K562 (cell line): ENCODE data around the gene ELF5. TPM values are rescaled to one million over a fixed set of nuclear protein-coding genes. Genes with fewer than 3 reads are reported as not detected.

ENCODE experiments used
- DPF2 ChIP-seq: fragments of 450-650 bp; IDR thresholded peaks from 2 replicates; pipeline ENCODE4 v1.6.1; 2016
- EP300 ChIP-seq: IDR thresholded peaks from 2 replicates; pipeline ENCODE4 v1.6.1; 2012; ENCODE audit warnings: low read length, improper control_type of control experiment
- EP400 ChIP-seq: fragments of 450-650 bp; IDR thresholded peaks from 2 replicates; pipeline ENCODE4 v1.6.1; 2017; ENCODE audit warnings: antibody characterized with exemption, mild to moderate bottlenecking, moderate library complexity
- FOXK1 ChIP-seq: sonication (generic); formaldehyde crosslinking; IDR thresholded peaks from 2 replicates; pipeline ENCODE4 v1.8.0; 2022; ENCODE audit warnings: missing genetic modification reagents, mild to moderate bottlenecking, borderline replicate concordance
- KDM1A ChIP-seq, 2 experiments: fragments of 450-650 bp; IDR thresholded peaks; 2 replicates each; pipeline ENCODE4 v1.6.1; 2016; ENCODE audit warnings: mild to moderate bottlenecking in 2 of 2
- KDM2B ChIP-seq: fragments of 250-450 bp; sonication (Bioruptor Pico); IDR thresholded peaks from 2 replicates; pipeline ENCODE4 v1.8.0; 2021; ENCODE audit warnings: mild to moderate bottlenecking, moderate library complexity
- MAFF ChIP-seq: IDR thresholded peaks from 2 replicates; pipeline ENCODE4 v1.6.1; 2012; ENCODE audit warnings: low read length, improper control_type of control experiment
- NEUROD1 ChIP-seq: fragments of 150-350 bp; IDR thresholded peaks from 2 replicates; pipeline ENCODE4 v1.6.1; 2014; ENCODE audit warnings: borderline replicate concordance, low read length, low read depth; ENCODE audit not compliant: partially characterized antibody
- SAP30 ChIP-seq: fragments of 200-600 bp; sonication (generic); IDR thresholded peaks from 2 replicates; pipeline ENCODE4 v1.6.1; 2012; ENCODE audit warnings: borderline replicate concordance, low read depth, mild to moderate bottlenecking, moderate library complexity, low read length, control low read depth, inconsistent platforms; ENCODE audit not compliant: insufficient read depth, poor library complexity, severe bottlenecking
- SP1 ChIP-seq: sonication (generic); formaldehyde crosslinking; IDR thresholded peaks from 2 replicates; pipeline ENCODE4 v1.8.1; 2022; ENCODE audit warnings: mild to moderate bottlenecking, missing genetic modification reagents
- SP2 ChIP-seq: IDR thresholded peaks from 2 replicates; pipeline ENCODE4 v1.6.1; 2011; ENCODE audit warnings: mild to moderate bottlenecking, low read depth, low read length, moderate library complexity; ENCODE audit not compliant: poor library complexity, severe bottlenecking; ENCODE audit errors: extremely low read depth
- SUPT5H ChIP-seq: fragments of 450-650 bp; IDR thresholded peaks from 2 replicates; pipeline ENCODE4 v1.6.1; 2016
- TGIF2 ChIP-seq: sonication (generic); formaldehyde crosslinking; IDR thresholded peaks from 2 replicates; pipeline ENCODE4 v1.8.1; 2022; ENCODE audit warnings: mild to moderate bottlenecking, missing genetic modification reagents, moderate library complexity
- ZC3H4 ChIP-seq: sonication (generic); formaldehyde crosslinking; IDR thresholded peaks from 2 replicates; pipeline ENCODE4 v1.9.0; 2021; ENCODE audit warnings: missing genetic modification reagents, borderline replicate concordance
- ZNF184 ChIP-seq: sonication (generic); formaldehyde crosslinking; IDR thresholded peaks from 2 replicates; pipeline ENCODE4 v1.5.0; 2020; ENCODE audit warnings: missing genetic modification reagents
- ZNF551 ChIP-seq: fragments of 250-450 bp; sonication (Bioruptor Pico); IDR thresholded peaks from 2 replicates; pipeline ENCODE4 v1.5.0; 2021; ENCODE audit warnings: mild to moderate bottlenecking, moderate library complexity
- ZNF561 ChIP-seq: fragments of 450-650 bp; formaldehyde crosslinking; conservative IDR thresholded peaks from 2 replicates; pipeline ENCODE4 v1.4.0; 2020; ENCODE audit warnings: mild to moderate bottlenecking, moderate library complexity
- polyA plus RNA-seq, 8 experiments: library from polyadenylated mRNA; depleted of rRNA in 4 of 8; stranded (reverse) in 5 of 8; unstranded in 3 of 8; fragments of >200 nt; fragmentation: Nextera tagmentation in 2 of 8; fragmentation: Illumina TruSeq in 1 of 8; extraction: Ambion mirVana in 2 of 8; extraction: Trizol in 1 of 8; gene quantifications; 2 replicates each; pipeline versions ENCODE4 v1.2.1 to v1.2.3, GENCODE V29; 2011 to 2014; ENCODE audit warnings: inconsistent platforms in 1 of 8, missing spikeins in 1 of 8
- total RNA-seq, 7 experiments: library from RNA; depleted of rRNA in 6 of 7; stranded (reverse); fragments of >200 nt in 6 of 7; fragmentation: Illumina TruSeq in 2 of 7; extraction: Trizol in 2 of 7; gene quantifications; 2 replicates each; pipeline versions ENCODE4 v1.2.1 to v1.2.3, GENCODE V29; 2011 to 2021; ENCODE audit warnings: low replicate concordance in 1 of 7
- TF ChIP-seq, protein P1 (sequence below): fragments of 200-400 bp; formaldehyde crosslinking; IDR thresholded peaks from 2 replicates; pipeline ENCODE4 v1.6.1; 2017; ENCODE audit warnings: mild to moderate bottlenecking, low read depth, low read length, moderate library complexity
- TF ChIP-seq, protein P2 (sequence below): sonication (generic); formaldehyde crosslinking; IDR thresholded peaks from 2 replicates; pipeline ENCODE4 v1.8.1; 2023; ENCODE audit warnings: mild to moderate bottlenecking, missing genetic modification reagents

ELF5 gene
- total and polyA plus RNA-seq, 9 of the 15 experiments (the other 6 are each of a cell fraction or from before 2014, with no cell fraction given) = not detected

DNA sequence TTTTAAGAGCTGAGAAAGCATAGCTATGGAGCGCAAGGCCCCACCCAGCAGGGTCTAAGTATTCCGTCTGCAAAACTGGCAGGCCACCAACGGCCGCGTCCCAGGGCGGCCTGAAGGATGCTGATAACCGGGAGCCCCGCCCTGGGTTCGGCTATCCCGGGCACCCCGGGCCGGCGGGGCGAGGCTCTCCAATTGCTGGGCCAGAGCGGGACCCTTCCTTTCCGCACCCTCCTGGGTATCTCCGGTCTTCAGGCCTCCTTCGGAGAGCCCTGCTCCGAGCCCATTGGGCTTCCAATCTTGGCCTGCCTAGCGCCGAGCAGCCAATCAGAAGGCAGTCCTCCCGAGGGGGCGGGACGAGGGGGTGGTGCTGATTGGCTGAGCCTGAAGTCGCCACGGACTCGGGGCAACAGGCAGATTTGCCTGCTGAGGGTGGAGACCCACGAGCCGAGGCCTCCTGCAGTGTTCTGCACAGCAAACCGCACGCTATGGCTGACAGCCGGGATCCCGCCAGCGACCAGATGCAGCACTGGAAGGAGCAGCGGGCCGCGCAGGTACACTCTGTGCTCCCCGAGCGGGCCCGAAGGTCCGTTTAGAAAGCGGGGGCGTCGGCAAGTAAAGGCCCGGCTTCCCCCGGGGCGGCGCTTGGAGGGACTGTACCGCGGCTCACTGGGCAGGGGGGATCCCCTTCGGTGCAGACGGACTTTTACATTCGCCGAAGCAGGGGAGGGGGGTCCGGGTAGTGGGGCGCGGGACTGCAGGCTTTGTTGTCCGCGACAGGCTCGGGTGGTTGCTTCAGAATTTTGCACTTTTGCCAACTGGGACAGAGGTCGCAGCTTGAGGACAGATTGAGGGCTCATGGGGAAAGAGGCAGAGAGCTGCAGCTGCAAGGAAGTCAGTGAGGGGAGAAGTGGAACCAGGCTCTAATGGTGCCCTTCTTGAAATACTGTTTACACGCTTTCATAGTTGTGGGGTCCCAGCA, 74.8 kb downstream of the ELF5 start, which contains the start of gene CAT (continued):
- TF ChIP-seq, protein P1, sequence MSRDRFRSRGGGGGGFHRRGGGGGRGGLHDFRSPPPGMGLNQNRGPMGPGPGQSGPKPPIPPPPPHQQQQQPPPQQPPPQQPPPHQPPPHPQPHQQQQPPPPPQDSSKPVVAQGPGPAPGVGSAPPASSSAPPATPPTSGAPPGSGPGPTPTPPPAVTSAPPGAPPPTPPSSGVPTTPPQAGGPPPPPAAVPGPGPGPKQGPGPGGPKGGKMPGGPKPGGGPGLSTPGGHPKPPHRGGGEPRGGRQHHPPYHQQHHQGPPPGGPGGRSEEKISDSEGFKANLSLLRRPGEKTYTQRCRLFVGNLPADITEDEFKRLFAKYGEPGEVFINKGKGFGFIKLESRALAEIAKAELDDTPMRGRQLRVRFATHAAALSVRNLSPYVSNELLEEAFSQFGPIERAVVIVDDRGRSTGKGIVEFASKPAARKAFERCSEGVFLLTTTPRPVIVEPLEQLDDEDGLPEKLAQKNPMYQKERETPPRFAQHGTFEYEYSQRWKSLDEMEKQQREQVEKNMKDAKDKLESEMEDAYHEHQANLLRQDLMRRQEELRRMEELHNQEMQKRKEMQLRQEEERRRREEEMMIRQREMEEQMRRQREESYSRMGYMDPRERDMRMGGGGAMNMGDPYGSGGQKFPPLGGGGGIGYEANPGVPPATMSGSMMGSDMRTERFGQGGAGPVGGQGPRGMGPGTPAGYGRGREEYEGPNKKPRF = no peak
- TF ChIP-seq EP300 (peak; percentile 96), SAP30 (peak; percentile 71), EP400 (peak; percentile 73), DPF2 (peak; percentile 84), KDM2B (CRISPR knock-in tag) (0 out of 2 replicates have a peak, but pooled peaks have one; percentile 32), SUPT5H (peak; percentile 88), ZNF561 (no peak), SP2 (peak; percentile 79), ZNF551 (CRISPR knock-in tag) (no peak), MAFF (no peak), FOXK1 (CRISPR knock-in tag) (peak; percentile 84; the same call in 1 of the 2 replicates), ZNF184 (CRISPR knock-in tag) (no peak), KDM1A (IDR thresholded peaks at IDR 0.05) (peak; percentile 74 to 85; a peak in 3 of 4 replicates), TGIF2 (CRISPR knock-in tag) (no peak), SP1 (CRISPR knock-in tag) (peak; percentile 79; the same call in 1 of the 2 replicates), NEUROD1 (peak; percentile 91), ZC3H4 (CRISPR knock-in tag) (no peak)
- TF ChIP-seq, protein P2, sequence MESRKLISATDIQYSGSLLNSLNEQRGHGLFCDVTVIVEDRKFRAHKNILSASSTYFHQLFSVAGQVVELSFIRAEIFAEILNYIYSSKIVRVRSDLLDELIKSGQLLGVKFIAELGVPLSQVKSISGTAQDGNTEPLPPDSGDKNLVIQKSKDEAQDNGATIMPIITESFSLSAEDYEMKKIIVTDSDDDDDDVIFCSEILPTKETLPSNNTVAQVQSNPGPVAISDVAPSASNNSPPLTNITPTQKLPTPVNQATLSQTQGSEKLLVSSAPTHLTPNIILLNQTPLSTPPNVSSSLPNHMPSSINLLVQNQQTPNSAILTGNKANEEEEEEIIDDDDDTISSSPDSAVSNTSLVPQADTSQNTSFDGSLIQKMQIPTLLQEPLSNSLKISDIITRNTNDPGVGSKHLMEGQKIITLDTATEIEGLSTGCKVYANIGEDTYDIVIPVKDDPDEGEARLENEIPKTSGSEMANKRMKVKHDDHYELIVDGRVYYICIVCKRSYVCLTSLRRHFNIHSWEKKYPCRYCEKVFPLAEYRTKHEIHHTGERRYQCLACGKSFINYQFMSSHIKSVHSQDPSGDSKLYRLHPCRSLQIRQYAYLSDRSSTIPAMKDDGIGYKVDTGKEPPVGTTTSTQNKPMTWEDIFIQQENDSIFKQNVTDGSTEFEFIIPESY = no peak
